Measurements from ENCODE around the gene LRRC34. TPM values are rescaled to one million over a fixed set of nuclear protein-coding genes. Genes with fewer than 3 reads are reported as not detected.

LRRC34 gene, protein sequence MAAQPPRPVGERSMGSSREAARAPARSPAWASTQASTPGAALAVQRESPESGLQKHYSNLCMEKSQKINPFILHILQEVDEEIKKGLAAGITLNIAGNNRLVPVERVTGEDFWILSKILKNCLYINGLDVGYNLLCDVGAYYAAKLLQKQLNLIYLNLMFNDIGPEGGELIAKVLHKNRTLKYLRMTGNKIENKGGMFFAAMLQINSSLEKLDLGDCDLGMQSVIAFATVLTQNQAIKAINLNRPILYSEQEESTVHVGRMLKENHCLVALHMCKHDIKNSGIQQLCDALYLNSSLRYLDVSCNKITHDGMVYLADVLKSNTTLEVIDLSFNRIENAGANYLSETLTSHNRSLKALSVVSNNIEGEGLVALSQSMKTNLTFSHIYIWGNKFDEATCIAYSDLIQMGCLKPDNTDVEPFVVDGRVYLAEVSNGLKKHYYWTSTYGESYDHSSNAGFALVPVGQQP
- 1 to 10 TPM in 1 of 2 donors, not detected in 1; 3.4 TPM for total RNA-seq

GRCh38 chr3:169812332-169813235, at the start of gene LRRC34, which contains the start of gene LRRIQ4:
TSS of gene LRRC34 (minus strand) at chr3:169812904. CDS start at chr3:169812548, 356 bp downstream.
TSS of gene LRRIQ4 (plus strand) at chr3:169812870. CDS start at chr3:169821922, 9,052 bp downstream.
- 9 to 39% methylated on average over 16 to 56 of the region's 56 CpGs for whole genome bisulfite sequencing, 2 donors
- Histone ChIP-seq H3K4me1 (peaks cover 14% of the 10 kb centered on the region), H3K9me3 (peaks cover 0 to 5% (median 0%) of the 10 kb centered on the region in 3 donors), H3K36me3 (replicated peaks in 1 of 2; ENCODE audit: insufficient read depth in 1 of 2, low read depth in 2 of 2) (no peaks in the 10 kb centered on the region), H3K27ac (peak within 1 kb of the TSS; percentile 0 to 47 (median 25)), H3K4me3 (peak within 1 kb of the TSS in 1 of 2 donors; percentile 26), H3K27me3 (no peaks in the 10 kb centered on the region)
- peak; percentile 87 for ATAC-seq
- intact Hi-C loops (cut with DNase I) = no loop called here
- peak in 1 of 3 donors; percentile 9 for TF ChIP-seq POLR2A (IDR thresholded peaks at IDR 0.05)
- peak in 1 of 7 experiments; percentile 5 for TF ChIP-seq CTCF (IDR thresholded peaks at IDR 0.05)
- DNase-seq = peak; percentile 60 to 74 (median 68)

DNA sequence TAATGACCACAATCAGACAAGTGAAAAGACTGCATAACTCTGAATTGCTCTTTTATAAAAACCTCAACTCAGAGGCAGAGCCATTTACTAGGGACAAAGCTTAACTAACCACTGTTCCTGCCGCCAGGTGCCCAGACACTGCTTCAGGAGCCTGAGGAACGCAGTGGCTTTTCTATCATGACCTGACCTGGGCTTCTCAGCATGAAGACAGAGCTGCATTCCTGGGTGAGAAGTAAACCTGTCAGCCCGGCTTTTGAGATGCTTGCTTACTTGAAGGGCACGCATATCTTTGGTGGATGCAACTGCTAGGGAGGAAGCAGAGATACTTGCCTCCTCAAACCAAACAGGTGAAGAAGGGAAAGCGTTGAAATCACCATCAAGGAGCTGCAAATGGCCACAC, 49.2 kb upstream of the LRRC34 start:
- intact Hi-C loops (cut with DNase I) = no loop called here

DNA sequence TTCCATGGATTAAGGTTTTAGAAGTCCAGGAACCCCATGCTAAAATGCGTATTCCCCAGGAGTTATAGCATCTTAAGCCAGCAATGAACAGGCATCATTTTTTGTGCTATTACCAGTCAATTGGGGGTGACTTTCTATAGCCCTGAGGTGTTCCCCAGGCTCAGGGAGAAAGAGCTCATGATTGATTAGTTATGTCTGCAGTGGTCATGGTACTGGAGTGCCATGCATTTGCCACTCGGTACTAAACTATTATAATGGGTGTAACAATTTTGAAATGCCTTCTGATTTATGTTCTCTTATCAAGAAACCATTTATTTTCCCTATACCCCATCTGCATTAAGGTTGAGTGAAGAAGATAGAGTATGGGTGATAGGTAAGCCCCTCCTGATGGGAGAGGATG, 45.1 kb upstream of the LRRC34 start:
- Histone ChIP-seq H3K4me3 (no peak overlapping the region), H3K27ac (no peak overlapping the region), H3K4me1 (no peaks in the 10 kb centered on the region), H3K27me3 (no peaks in the 10 kb centered on the region), H3K36me3 (replicated peaks in 1 of 2; ENCODE audit: insufficient read depth in 1 of 2, low read depth in 2 of 2) (no peaks in the 10 kb centered on the region), H3K9me3 (no peaks in the 10 kb centered on the region)
- DNase-seq = no peak
- intact Hi-C loops (cut with DNase I) = no loop called here
- no peak for ATAC-seq
- WGBS, 2 donors = 69 to 75% methylated on average over 2 of the region's 2 CpGs
- TF ChIP-seq POLR2A (IDR thresholded peaks at IDR 0.05) = no peak
- no peak for TF ChIP-seq CTCF (IDR thresholded peaks at IDR 0.05)

More for the DNA sequence above, 49.2 kb upstream of the LRRC34 start:
- Histone ChIP-seq H3K4me3 (no peak overlapping the region), H3K9me3 (no peaks in the 10 kb centered on the region), H3K4me1 (no peaks in the 10 kb centered on the region), H3K27ac (no peak overlapping the region), H3K27me3 (no peaks in the 10 kb centered on the region), H3K36me3 (replicated peaks in 1 of 2; ENCODE audit: insufficient read depth in 1 of 2, low read depth in 2 of 2) (no peaks in the 10 kb centered on the region)
- DNase-seq = no peak
- 77 to 82% methylated on average over 3 to 5 of the region's 5 CpGs for WGBS, 2 donors
- TF ChIP-seq CTCF (IDR thresholded peaks at IDR 0.05) (no peak), POLR2A (IDR thresholded peaks at IDR 0.05) (no peak)
- ATAC-seq = no peak

GRCh38 chr3:169855514-169855913, 42.8 kb upstream of the LRRC34 start:
- Histone ChIP-seq H3K27me3 (no peaks in the 10 kb centered on the region), H3K4me1 (no peaks in the 10 kb centered on the region), H3K9me3 (no peaks in the 10 kb centered on the region), H3K4me3 (no peak overlapping the region), H3K36me3 (replicated peaks in 1 of 2; ENCODE audit: insufficient read depth in 1 of 2, low read depth in 2 of 2) (no peaks in the 10 kb centered on the region), H3K27ac (no peak overlapping the region)
- intact Hi-C loops (cut with DNase I) = no loop called here
- 83 to 88% methylated on average over 3 of the region's 3 CpGs for WGBS, 2 donors
- TF ChIP-seq CTCF (IDR thresholded peaks at IDR 0.05) = no peak
- no peak for TF ChIP-seq POLR2A (IDR thresholded peaks at IDR 0.05)
- DNase-seq (no peak), ATAC-seq (no peak)

All from body of pancreas (tissue), 4 donors.